GM23338 (cell line): ENCODE data around the gene ASTL. TPM values are rescaled to one million over a fixed set of nuclear protein-coding genes. Genes with fewer than 3 reads are reported as not detected.

Experiments used
- ATAC-seq: fragments of 200-7000 bp; cut with Tn5 transposase; 3 replicates; pipeline ENCODE4 v1.9.1; 2020
- DNase-seq: peaks from one replicate; pipeline ENCODE4 v3.0.0-alpha.2; 2015; ENCODE audit warnings: low spot score
- H2AFZ ChIP-seq: fragments of 200-600 bp; sonication (generic); 2 replicates; pipeline ENCODE4 v1.8.0; 2016; ENCODE audit warnings: antibody characterized with exemption, mild to moderate bottlenecking, moderate library complexity
- H3F3A ChIP-seq: fragments of 200-600 bp; sonication (generic); replicated peaks from 2 replicates; pipeline ENCODE4 v1.8.0; 2017; ENCODE audit warnings: antibody characterized with exemption, mixed run types, low read depth
- H3K27ac ChIP-seq: fragments of 200-600 bp; sonication (generic); 2 replicates; pipeline ENCODE4 v1.6.1; 2016; ENCODE audit warnings: low read depth
- H3K27me3 ChIP-seq: fragments of 200-600 bp; sonication (generic); 2 replicates; pipeline ENCODE4 v1.8.0; 2016; ENCODE audit warnings: mild to moderate bottlenecking, mixed run types, moderate library complexity; ENCODE audit not compliant: insufficient read depth
- H3K36me3 ChIP-seq: fragments of 200-600 bp; sonication (generic); 2 replicates; pipeline ENCODE4 v1.8.0; 2016; ENCODE audit warnings: mild to moderate bottlenecking; ENCODE audit not compliant: insufficient read depth
- H3K4me1 ChIP-seq: fragments of 200-600 bp; sonication (generic); 2 replicates; pipeline ENCODE4 v1.8.0; 2016; ENCODE audit warnings: mild to moderate bottlenecking, moderate library complexity; ENCODE audit not compliant: insufficient read depth
- H3K4me2 ChIP-seq: fragments of 200-600 bp; sonication (generic); 2 replicates; pipeline ENCODE4 v1.7.1; 2017; ENCODE audit warnings: mixed run types
- H3K4me3 ChIP-seq: fragments of 200-600 bp; sonication (generic); 2 replicates; pipeline ENCODE4 v1.6.1; 2016; ENCODE audit warnings: mixed run types
- H3K79me2 ChIP-seq: fragments of 200-600 bp; sonication (generic); replicated peaks from 2 replicates; pipeline ENCODE4 v1.8.0; 2017; ENCODE audit warnings: mild to moderate bottlenecking; ENCODE audit not compliant: insufficient read depth
- H3K9me2 ChIP-seq: fragments of 200-600 bp; sonication (generic); 2 replicates; pipeline ENCODE4 v1.8.0; 2017; ENCODE audit not compliant: insufficient read depth
- H4K20me1 ChIP-seq: fragments of 200-600 bp; sonication (generic); replicated peaks from 2 replicates; pipeline ENCODE4 v1.8.0; 2017; ENCODE audit warnings: mild to moderate bottlenecking; ENCODE audit not compliant: insufficient read depth
- H3K27ac Mint-ChIP-seq: 2 replicates; pipeline ENCODE4 v1.8.0; 2020; ENCODE audit warnings: inconsistent platforms, mild to moderate bottlenecking, moderate library complexity, mixed read lengths
- H3K27me3 Mint-ChIP-seq: 3 replicates; pipeline ENCODE4 v1.8.0; 2022; ENCODE audit warnings: low read depth, mild to moderate bottlenecking, moderate library complexity, mixed read lengths, inconsistent platforms; ENCODE audit not compliant: insufficient read depth, poor library complexity
- H3K36me3 Mint-ChIP-seq: 3 replicates; pipeline ENCODE4 v1.8.0; 2021; ENCODE audit warnings: low read depth, mild to moderate bottlenecking, inconsistent platforms, moderate library complexity, mixed read lengths
- H3K4me1 Mint-ChIP-seq: 3 replicates; pipeline ENCODE4 v1.8.0; 2020; ENCODE audit warnings: mild to moderate bottlenecking, inconsistent platforms, mixed read lengths
- H3K4me3 Mint-ChIP-seq: 3 replicates; pipeline ENCODE4 v1.8.0; 2021; ENCODE audit warnings: moderate library complexity, mild to moderate bottlenecking, inconsistent platforms, mixed read lengths
- H3K9me3 Mint-ChIP-seq: 3 replicates; pipeline ENCODE4 v1.8.0; 2020; ENCODE audit warnings: moderate library complexity, mild to moderate bottlenecking, inconsistent platforms, mixed read lengths
- ETS1 ChIP-seq: IDR thresholded peaks from 2 replicates; pipeline ENCODE4 v1.6.1; 2016; ENCODE audit warnings: antibody characterized with exemption
- EZH2 ChIP-seq: fragments of 200-600 bp; sonication (generic); IDR thresholded peaks from one replicate; pipeline ENCODE4 v1.8.0; 2017; ENCODE audit warnings: antibody characterized with exemption, mild to moderate bottlenecking, low read depth; ENCODE audit not compliant: unreplicated experiment
- EZH2phosphoT487 ChIP-seq: fragments of 200-600 bp; sonication (generic); IDR thresholded peaks from one replicate; pipeline ENCODE4 v1.8.1; 2018; ENCODE audit warnings: antibody characterized with exemption; ENCODE audit not compliant: unreplicated experiment
- JUNB ChIP-seq: IDR thresholded peaks from one replicate; pipeline ENCODE4 v1.6.1; 2016; ENCODE audit warnings: antibody characterized with exemption; ENCODE audit not compliant: unreplicated experiment
- NANOG ChIP-seq: IDR thresholded peaks from 2 replicates; pipeline ENCODE4 v1.6.1; 2016; ENCODE audit warnings: antibody characterized with exemption, borderline replicate concordance
- STAT1 ChIP-seq: IDR thresholded peaks from one replicate; pipeline ENCODE4 v1.6.1; 2016; ENCODE audit warnings: antibody characterized with exemption; ENCODE audit not compliant: unreplicated experiment
- ZNF331 ChIP-seq: fragments of 250-450 bp; sonication (Bioruptor Pico); IDR thresholded peaks from 2 replicates; pipeline ENCODE4 v1.5.0; 2020; ENCODE audit warnings: low read depth, mild to moderate bottlenecking, moderate library complexity
- polyA plus RNA-seq: library from polyadenylated mRNA; unstranded; fragments of >200 nt; fragmentation: Nextera tagmentation; extraction: Ambion mirVana; gene quantifications from 2 replicates; pipeline ENCODE4 v1.2.1, GENCODE V29; 2016
- total RNA-seq: library from RNA; depleted of rRNA; stranded (reverse); fragments of >200 nt; shearing (Covaris generic); gene quantifications from 2 replicates; pipeline ENCODE4 v1.2.3, GENCODE V29; 2014
- TF ChIP-seq, protein P1 (sequence below): fragments of 250-450 bp; sonication (Bioruptor Pico); IDR thresholded peaks from 2 replicates; pipeline ENCODE4 v1.5.0; 2020; ENCODE audit warnings: mild to moderate bottlenecking, moderate library complexity
- TF ChIP-seq, protein P2 (sequence below), 2 experiments: fragments of 200-600 bp in 1 of 2; sonication (generic) in 1 of 2; conservative IDR thresholded peaks; 2 replicates each; pipeline versions ENCODE4 v1.5.1 to v1.6.1; 2016 to 2017; ENCODE audit warnings: antibody characterized with exemption in 2 of 2, low read depth in 2 of 2, mild to moderate bottlenecking in 2 of 2, moderate library complexity in 1 of 2

ASTL gene
- total and polyA plus RNA-seq, 2 experiments from 2014 or later = 0.23 TPM; not detected in 1

GRCh38 chr2:96109931-96110511 is 28.3 kb downstream of the ASTL start (continued):
- TF ChIP-seq, protein P1, sequence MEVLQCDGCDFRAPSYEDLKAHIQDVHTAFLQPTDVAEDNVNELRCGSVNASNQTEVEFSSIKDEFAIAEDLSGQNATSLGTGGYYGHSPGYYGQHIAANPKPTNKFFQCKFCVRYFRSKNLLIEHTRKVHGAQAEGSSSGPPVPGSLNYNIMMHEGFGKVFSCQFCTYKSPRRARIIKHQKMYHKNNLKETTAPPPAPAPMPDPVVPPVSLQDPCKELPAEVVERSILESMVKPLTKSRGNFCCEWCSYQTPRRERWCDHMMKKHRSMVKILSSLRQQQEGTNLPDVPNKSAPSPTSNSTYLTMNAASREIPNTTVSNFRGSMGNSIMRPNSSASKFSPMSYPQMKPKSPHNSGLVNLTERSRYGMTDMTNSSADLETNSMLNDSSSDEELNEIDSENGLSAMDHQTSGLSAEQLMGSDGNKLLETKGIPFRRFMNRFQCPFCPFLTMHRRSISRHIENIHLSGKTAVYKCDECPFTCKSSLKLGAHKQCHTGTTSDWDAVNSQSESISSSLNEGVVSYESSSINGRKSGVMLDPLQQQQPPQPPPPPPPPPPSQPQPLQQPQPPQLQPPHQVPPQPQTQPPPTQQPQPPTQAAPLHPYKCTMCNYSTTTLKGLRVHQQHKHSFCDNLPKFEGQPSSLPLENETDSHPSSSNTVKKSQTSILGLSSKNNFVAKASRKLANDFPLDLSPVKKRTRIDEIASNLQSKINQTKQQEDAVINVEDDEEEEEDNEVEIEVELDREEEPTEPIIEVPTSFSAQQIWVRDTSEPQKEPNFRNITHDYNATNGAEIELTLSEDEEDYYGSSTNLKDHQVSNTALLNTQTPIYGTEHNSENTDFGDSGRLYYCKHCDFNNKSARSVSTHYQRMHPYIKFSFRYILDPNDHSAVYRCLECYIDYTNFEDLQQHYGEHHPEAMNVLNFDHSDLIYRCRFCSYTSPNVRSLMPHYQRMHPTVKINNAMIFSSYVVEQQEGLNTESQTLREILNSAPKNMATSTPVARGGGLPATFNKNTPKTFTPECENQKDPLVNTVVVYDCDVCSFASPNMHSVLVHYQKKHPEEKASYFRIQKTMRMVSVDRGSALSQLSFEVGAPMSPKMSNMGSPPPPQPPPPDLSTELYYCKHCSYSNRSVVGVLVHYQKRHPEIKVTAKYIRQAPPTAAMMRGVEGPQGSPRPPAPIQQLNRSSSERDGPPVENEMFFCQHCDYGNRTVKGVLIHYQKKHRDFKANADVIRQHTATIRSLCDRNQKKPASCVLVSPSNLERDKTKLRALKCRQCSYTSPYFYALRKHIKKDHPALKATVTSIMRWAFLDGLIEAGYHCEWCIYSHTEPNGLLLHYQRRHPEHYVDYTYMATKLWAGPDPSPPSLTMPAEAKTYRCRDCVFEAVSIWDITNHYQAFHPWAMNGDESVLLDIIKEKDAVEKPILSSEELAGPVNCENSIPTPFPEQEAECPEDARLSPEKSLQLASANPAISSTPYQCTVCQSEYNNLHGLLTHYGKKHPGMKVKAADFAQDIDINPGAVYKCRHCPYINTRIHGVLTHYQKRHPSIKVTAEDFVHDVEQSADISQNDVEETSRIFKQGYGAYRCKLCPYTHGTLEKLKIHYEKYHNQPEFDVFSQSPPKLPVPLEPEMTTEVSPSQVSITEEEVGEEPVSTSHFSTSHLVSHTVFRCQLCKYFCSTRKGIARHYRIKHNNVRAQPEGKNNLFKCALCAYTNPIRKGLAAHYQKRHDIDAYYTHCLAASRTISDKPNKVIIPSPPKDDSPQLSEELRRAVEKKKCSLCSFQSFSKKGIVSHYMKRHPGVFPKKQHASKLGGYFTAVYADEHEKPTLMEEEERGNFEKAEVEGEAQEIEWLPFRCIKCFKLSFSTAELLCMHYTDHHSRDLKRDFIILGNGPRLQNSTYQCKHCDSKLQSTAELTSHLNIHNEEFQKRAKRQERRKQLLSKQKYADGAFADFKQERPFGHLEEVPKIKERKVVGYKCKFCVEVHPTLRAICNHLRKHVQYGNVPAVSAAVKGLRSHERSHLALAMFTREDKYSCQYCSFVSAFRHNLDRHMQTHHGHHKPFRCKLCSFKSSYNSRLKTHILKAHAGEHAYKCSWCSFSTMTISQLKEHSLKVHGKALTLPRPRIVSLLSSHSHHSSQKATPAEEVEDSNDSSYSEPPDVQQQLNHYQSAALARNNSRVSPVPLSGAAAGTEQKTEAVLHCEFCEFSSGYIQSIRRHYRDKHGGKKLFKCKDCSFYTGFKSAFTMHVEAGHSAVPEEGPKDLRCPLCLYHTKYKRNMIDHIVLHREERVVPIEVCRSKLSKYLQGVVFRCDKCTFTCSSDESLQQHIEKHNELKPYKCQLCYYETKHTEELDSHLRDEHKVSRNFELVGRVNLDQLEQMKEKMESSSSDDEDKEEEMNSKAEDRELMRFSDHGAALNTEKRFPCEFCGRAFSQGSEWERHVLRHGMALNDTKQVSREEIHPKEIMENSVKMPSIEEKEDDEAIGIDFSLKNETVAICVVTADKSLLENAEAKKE = no peak
- TF ChIP-seq ETS1 = no peak
- TF ChIP-seq JUNB = no peak

- Mint-ChIP-seq H3K4me1 (peaks cover 28% of the 10 kb centered on the region), H3K36me3 (peaks cover 5% of the 10 kb centered on the region; the same call in 2 of the 3 replicates), H3K9me3 (peaks cover 8% of the 10 kb centered on the region), H3K27ac (no peak overlapping the region), H3K4me3 (peak overlapping the region; percentile 52; the same call in 1 of the 3 replicates), H3K27me3 (peaks cover 15% of the 10 kb centered on the region)
- Histone ChIP-seq H3K79me2 (no peaks in the 10 kb centered on the region), H2AFZ (0 out of 2 replicates have a peak overlapping the region, but pooled peaks have one; percentile 95), H3K27me3 (no peaks in the 10 kb centered on the region), H4K20me1 (no peaks in the 10 kb centered on the region), H3K27ac (no peak overlapping the region), H3K36me3 (no peaks in the 10 kb centered on the region), H3F3A (no peaks in the 10 kb centered on the region), H3K4me1 (peaks cover 20% of the 10 kb centered on the region), H3K9me2 (no peaks in the 10 kb centered on the region), H3K4me3 (no peak overlapping the region), H3K4me2 (peak overlapping the region; percentile 79; the same call in 1 of the 2 replicates)
- no peak for ATAC-seq
- no peak for DNase-seq
- TF ChIP-seq NANOG (no peak), STAT1 (no peak), JUNB (no peak), ETS1 (no peak), EZH2phosphoT487 (no peak), ZNF331 (CRISPR knock-in tag) (no peak), EZH2 (no peak)
- TF ChIP-seq, protein P2, sequence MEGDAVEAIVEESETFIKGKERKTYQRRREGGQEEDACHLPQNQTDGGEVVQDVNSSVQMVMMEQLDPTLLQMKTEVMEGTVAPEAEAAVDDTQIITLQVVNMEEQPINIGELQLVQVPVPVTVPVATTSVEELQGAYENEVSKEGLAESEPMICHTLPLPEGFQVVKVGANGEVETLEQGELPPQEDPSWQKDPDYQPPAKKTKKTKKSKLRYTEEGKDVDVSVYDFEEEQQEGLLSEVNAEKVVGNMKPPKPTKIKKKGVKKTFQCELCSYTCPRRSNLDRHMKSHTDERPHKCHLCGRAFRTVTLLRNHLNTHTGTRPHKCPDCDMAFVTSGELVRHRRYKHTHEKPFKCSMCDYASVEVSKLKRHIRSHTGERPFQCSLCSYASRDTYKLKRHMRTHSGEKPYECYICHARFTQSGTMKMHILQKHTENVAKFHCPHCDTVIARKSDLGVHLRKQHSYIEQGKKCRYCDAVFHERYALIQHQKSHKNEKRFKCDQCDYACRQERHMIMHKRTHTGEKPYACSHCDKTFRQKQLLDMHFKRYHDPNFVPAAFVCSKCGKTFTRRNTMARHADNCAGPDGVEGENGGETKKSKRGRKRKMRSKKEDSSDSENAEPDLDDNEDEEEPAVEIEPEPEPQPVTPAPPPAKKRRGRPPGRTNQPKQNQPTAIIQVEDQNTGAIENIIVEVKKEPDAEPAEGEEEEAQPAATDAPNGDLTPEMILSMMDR (conservative IDR thresholded peaks at IDR 0.05; ENCODE audit: low read depth in 2 of 2) = no peak
Measured at GRCh38 chr2:96109361-96109680, 29.0 kb downstream of the ASTL start.
